HG02571 (cell line): ENCODE results near the gene GP1BB.
"Not testable (repeated sequence)": the region's sequence is repeated elsewhere in the genome, so short reads cannot be mapped to it uniquely, and the experiment has no call there.

Experiments
- ATAC-seq: cut with Tn5 transposase; IDR thresholded peaks from one replicate; pipeline ENCODE4 v1.9.1; 2021; ENCODE audit warnings: mild to moderate bottlenecking, moderate library complexity; ENCODE audit not compliant: unreplicated experiment

Gene GP1BB

GRCh38 chr22:19723232-19723982, at the start of gene GP1BB:
GP1BB (plus strand) TSS chr22:19723539; CDS start chr22:19723570, 31 bp downstream.
- no peak for ATAC-seq

DNA sequence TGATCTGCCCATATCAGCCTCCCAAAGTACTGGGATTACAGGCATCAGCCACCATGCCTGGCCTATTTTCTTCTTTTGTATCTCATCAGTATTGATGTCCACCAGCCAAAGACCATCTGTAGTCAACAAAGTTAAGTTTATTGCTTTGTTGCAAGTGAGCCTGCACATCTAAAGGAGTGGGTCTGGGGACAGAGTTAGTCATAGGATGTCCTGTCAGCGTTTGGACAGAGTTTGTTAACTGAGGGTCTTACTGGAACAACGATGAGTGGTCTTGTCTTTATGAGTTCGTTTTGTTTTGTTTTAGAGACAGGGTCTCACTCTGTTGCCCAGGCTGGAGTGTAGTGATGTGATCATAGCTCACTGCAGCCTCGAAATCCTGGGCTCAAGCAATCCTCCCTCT, 49.7 kb upstream of the GP1BB start:
- ATAC-seq, result no peak

DNA sequence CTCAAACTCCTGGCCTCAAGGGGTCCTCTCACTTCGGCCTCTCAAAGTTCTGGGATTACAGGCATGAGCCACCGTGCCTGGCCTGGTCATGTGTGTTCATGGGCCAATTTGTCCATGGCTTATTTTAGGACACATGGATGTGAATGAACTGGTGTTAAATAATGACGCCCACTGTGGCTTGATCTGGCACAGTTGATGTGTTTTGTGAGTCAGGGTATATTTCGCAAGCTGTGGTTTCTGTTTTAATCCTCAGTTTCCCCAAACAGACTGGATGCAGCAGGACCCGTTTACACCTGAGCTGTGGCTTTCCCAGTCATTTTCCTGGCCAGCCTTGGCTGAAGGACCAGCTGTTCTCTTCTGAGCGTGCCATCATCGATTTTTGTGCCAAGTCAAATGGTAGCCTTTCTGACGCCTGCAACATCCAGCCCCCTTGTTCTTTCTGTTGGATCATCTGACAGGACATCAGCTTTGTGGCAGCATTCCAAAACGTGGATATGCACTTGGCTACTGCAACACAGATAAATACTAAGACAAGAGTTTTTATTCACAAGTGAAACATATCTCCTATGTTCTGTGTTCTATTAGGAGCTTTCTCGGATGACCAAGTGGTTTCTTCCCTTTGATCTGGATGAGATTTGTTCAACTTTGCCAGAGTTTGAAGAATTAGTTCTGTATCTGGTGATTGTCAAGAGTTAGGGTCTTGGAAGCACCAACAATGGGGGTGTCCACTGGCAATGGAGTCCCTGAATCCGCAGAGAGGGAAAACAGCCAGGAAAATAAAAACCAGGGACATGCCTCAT, 49.0 kb upstream of the GP1BB start:
- ATAC-seq, result no peak

- ATAC-seq, result no peak
Measured at GRCh38 chr22:19674929-19675253, 48.4 kb upstream of the GP1BB start.

DNA sequence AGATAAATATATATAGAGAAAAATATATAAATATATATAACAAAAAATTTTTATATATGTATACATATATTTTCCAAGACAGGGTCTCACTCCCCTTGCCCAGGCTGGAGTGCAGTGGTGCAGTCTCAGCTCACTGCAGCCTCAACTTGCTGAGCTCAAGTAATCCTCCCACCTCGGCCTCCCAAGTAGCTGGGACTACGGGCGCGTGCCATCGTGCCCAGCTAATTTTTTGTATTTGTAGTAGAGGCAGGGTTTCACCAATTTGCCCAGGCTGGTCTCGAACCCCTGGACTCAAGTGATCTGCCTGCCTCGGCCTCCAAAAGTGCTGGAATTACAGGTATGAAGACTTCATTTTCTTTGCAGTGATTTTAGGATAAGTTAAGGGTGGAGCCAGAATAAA, 47.9 kb upstream of the GP1BB start:
- ATAC-seq, result no peak

DNA sequence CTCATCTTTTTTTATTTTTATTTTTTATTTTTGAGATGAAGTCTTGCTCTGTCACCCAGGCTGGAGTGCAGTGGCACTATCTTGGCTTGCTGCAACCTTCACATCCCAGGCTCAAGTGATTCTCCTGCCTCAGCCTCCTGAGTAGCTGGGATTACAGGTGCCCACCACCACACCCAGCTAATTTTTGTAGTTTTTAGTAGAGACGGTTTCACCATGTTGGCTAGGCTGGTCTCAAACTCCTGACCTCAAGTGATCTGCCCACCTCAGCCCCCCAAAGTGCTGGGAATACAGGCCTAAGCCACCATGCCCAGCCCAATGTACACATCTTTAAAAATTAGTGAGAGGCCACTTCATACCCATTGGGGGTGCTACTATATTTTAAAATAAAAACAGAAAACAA, 46.9 kb upstream of the GP1BB start:
- ATAC-seq, result not testable (repeated sequence)

DNA sequence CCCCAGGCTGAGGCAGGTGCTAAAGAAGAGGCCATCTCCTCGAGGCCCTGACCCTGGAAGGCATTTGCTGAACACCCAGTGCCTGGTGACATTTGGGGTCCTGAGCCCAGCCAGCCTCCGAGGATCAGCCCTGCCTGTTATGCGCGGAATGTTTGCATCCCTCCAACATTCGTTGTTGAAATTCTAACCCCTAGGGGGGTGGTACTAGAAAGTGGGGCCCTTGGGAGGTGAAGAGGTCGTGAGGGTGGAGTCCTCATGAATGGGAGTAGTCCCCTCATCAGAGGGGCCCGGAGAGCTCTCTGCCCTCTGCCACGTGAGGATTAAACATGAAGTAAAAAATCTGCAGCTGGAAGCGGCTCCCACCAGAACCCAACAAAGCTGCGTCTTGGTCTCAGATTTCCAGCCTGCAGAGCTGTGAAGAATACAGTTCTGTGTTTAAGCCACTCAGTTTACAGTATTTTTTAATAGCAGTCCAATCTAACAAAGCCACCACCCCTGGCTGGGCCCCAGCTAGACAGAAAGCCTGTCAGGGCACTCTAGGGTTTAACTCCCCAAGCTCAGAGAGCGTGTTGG, 44.3 kb upstream of the GP1BB start:
- no peak for ATAC-seq

- ATAC-seq, result no peak
Measured at GRCh38 chr22:19679522-19680101, 43.7 kb upstream of the GP1BB start.

DNA sequence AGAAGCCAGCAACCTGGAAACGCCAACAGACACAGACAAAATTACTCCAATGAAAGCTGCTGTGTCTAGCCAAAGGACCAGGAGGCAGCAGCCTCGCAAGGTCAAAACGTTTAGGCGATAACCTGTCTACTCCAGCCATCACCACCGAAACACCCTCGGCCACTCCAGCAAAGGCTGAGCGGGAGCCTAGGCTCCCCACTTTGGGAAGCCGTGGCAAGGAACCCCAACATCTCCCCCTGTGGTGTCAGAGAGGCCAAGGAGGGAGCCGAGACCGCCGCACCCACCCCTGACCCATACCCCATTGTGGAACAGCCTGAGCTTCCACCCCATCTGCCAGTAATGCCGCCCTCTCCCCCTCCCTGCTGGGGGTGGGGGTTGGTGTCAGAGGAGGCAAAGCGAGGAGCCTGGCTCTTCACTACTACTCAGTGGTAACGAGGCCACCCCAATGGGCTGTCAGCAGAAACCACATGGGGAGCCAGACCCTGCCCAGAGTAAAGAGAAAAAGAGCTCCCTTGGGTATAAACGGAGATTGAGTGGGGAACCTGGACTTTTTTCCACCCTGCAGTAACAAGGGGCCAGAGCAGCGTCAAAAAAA, 43.0 kb upstream of the GP1BB start:
- ATAC-seq, result no peak

DNA sequence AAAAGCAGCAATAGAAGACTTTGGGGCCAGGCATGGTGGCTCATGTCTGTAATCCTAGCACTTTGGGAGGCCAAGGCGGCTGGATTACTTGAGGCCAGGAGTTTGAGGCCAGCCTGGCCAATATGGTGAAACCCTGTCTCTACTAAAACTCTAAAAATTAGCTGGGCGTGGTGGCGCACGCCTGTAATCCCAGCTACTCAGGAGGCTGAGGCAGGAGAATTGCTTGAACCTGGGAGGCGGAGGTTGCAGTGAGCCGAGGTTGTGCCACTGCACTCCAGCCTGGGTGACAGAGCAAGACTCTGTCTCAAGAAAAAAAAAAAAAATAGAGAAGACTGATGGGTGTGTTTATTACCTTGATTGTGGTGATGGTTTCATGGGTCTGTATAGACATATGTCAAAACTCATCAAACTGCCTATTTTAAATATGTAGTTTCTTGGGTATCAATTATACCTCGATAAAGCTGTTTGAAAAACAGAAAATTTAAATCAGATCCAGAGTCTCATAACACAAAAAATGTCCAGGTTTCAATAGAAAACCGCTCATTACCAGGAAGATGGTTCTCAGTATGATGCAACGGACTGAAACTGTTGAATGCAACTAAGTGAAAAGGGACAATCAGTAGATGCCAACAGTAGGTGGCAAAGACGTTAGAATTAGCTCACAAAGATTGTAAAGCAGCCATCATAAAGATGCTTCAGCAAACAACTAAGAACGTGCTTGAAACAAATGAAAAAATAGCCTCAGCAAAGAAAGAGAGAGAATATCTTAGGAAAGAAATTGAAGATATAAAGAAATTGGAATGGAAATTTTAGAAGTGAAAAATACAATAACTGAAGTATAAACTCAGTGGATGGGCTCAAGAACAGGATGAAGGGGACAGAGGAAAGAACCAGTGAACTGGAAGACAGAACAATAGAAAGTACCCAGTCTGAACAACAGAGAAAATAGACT, 42.2 kb upstream of the GP1BB start:
- no peak for ATAC-seq

- ATAC-seq, result no peak
Measured at GRCh38 chr22:19681863-19682245, 41.5 kb upstream of the GP1BB start.

DNA sequence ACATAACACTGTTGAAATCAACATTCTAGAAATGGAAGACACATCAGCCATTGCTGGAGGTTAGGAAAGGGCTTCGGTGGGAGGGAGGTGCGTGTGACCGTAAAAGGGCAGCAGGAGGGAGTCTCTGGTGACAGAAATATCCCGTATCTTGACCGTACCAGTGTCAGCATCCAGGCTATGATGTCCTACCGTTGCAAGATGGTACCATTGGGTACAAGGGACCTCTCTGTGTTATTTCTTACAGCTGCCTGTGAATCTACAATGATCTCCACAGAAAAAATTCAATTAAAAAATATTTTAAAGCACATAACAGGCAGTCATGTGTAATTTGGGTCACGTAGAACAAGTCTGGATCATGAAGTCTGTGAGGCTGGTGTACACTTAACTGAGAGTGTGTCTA, 36.4 kb upstream of the GP1BB start:
- ATAC-seq, result no peak

GRCh38 chr22:19687561-19688300, 35.6 kb upstream of the GP1BB start:
- ATAC-seq, result no peak

GRCh38 chr22:19688301-19689290, 34.7 kb upstream of the GP1BB start:
- ATAC-seq, result no peak

DNA sequence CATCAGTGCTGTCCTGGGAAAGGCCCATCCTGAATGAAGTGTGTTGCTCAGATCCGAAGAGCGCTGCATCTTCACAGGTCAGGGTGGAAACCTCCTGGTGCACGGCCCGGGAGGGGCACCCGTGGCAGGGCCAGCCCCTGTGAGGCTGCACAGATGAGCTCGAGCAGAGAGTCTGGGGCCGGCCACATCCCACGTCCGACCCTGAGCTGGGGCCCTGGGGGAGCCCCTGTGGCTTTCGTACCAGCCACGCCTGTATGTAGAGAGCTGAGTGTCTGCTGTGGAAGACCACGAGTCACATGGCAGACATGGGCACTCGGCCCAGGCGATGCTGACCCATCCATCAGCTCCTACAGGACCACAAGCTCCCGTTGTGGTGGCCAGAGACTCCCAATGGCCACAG, 33.9 kb upstream of the GP1BB start:
- ATAC-seq, result no peak

- ATAC-seq, result no peak
Measured at GRCh38 chr22:19691007-19691720, 32.2 kb upstream of the GP1BB start.

GRCh38 chr22:19691721-19692341, 31.5 kb upstream of the GP1BB start:
- no peak for ATAC-seq
